Measurements from ENCODE around the gene IMMT. TPM values are rescaled to one million over a fixed set of nuclear protein-coding genes. Genes with fewer than 3 reads are reported as not detected.
A peak's percentile ranks its signal among the peaks of the same experiment; 100 is the strongest.
"Not testable (repeated sequence)": the region's sequence is repeated elsewhere in the genome, so short reads cannot be mapped to it uniquely, and the experiment has no call there.

IMMT gene
- total RNA-seq (2014; rRNA removed; shearing (Covaris generic)), result 54.9 and 73.1 TPM in 2 replicates

GRCh38 chr2:86195055-86195807 is at the start of gene IMMT:
Gene IMMT, minus strand, starts transcription at chr2:86195462. Its CDS starts 80 bp downstream, at chr2:86195382.
- Histone ChIP-seq H3K4me3 (peak within 1 kb of the TSS; percentile 86), H3K27ac (peak within 1 kb of the TSS; percentile 95)
- peak; percentile 96 to 97 for DNase-seq (ENCODE audit: low read depth in 1 of 2, low spot score in 2 of 2)

GRCh38 chr2:86244781-86245180 is 49.5 kb upstream of the IMMT start:
- H3K4me3 ChIP-seq; H3K9me3 ChIP-seq (replicated peaks); H3K36me3 ChIP-seq; H3K4me1 ChIP-seq (replicated peaks); H3K27ac ChIP-seq; H3K27me3 ChIP-seq (replicated peaks); DNase-seq (ENCODE audit: low read depth in 1 of 2, low spot score in 2 of 2): not testable (repeated sequence)

More at GRCh38 chr2:86195055-86195807, at the start of gene IMMT:
- Histone ChIP-seq H3K27me3 (replicated peaks) (no peaks in the 10 kb centered on the region), H3K36me3 (peaks cover 20% of the 10 kb centered on the region), H3K9me3 (replicated peaks) (no peaks in the 10 kb centered on the region), H3K4me1 (replicated peaks) (peaks cover 18% of the 10 kb centered on the region)

GRCh38 chr2:86243950-86244733 is 48.9 kb upstream of the IMMT start:
- Histone ChIP-seq H3K27me3 (replicated peaks) (no peaks in the 10 kb centered on the region), H3K4me3 (no peak overlapping the region), H3K27ac (no peak overlapping the region), H3K9me3 (replicated peaks) (no peaks in the 10 kb centered on the region), H3K36me3 (no peaks in the 10 kb centered on the region), H3K4me1 (replicated peaks) (no peaks in the 10 kb centered on the region)
- no peak for DNase-seq (ENCODE audit: low read depth in 1 of 2, low spot score in 2 of 2)

GRCh38 chr2:86243272-86243671 is 48.0 kb upstream of the IMMT start:
- Histone ChIP-seq H3K9me3 (replicated peaks) (no peaks in the 10 kb centered on the region), H3K27me3 (replicated peaks) (no peaks in the 10 kb centered on the region), H3K27ac (no peak overlapping the region), H3K36me3 (no peaks in the 10 kb centered on the region), H3K4me3 (no peak overlapping the region), H3K4me1 (replicated peaks) (no peaks in the 10 kb centered on the region; the same call in 1 of the 2 replicates)
- DNase-seq (ENCODE audit: low read depth in 1 of 2, low spot score in 2 of 2), result no peak

- no peak for DNase-seq (ENCODE audit: low read depth in 1 of 2, low spot score in 2 of 2)
- no peaks in the 10 kb centered on the region; the same call in 1 of the 2 replicates for H3K4me1 ChIP-seq (replicated peaks)
- no peaks in the 10 kb centered on the region for H3K9me3 ChIP-seq (replicated peaks)
- no peaks in the 10 kb centered on the region for H3K27me3 ChIP-seq (replicated peaks)
- H3K27ac ChIP-seq, result no peak overlapping the region
- no peaks in the 10 kb centered on the region for H3K36me3 ChIP-seq
- H3K4me3 ChIP-seq, result no peak overlapping the region
Measured at GRCh38 chr2:86241611-86242010, 46.3 kb upstream of the IMMT start.

- DNase-seq (ENCODE audit: low read depth in 1 of 2, low spot score in 2 of 2), result no peak
- Histone ChIP-seq H3K4me3 (no peak overlapping the region), H3K36me3 (no peaks in the 10 kb centered on the region), H3K9me3 (replicated peaks) (no peaks in the 10 kb centered on the region), H3K27ac (no peak overlapping the region), H3K27me3 (replicated peaks) (no peaks in the 10 kb centered on the region), H3K4me1 (replicated peaks) (no peaks in the 10 kb centered on the region; the same call in 1 of the 2 replicates)
Measured at GRCh38 chr2:86240251-86240650, 45.0 kb upstream of the IMMT start.

GRCh38 chr2:86239745-86240144 is 44.5 kb upstream of the IMMT start:
- H3K36me3 ChIP-seq, result no peaks in the 10 kb centered on the region
- H3K27ac ChIP-seq, result no peak overlapping the region
- no peak for DNase-seq (ENCODE audit: low read depth in 1 of 2, low spot score in 2 of 2)
- H3K27me3 ChIP-seq (replicated peaks), result no peaks in the 10 kb centered on the region
- no peak overlapping the region for H3K4me3 ChIP-seq
- no peaks in the 10 kb centered on the region for H3K9me3 ChIP-seq (replicated peaks)
- no peaks in the 10 kb centered on the region; the same call in 1 of the 2 replicates for H3K4me1 ChIP-seq (replicated peaks)

GRCh38 chr2:86239326-86239725 is 44.1 kb upstream of the IMMT start:
- no peak for DNase-seq (ENCODE audit: low read depth in 1 of 2, low spot score in 2 of 2)
- no peaks in the 10 kb centered on the region for H3K36me3 ChIP-seq
- H3K4me3 ChIP-seq, result no peak overlapping the region
- H3K27me3 ChIP-seq (replicated peaks), result no peaks in the 10 kb centered on the region
- no peaks in the 10 kb centered on the region; the same call in 1 of the 2 replicates for H3K4me1 ChIP-seq (replicated peaks)
- H3K27ac ChIP-seq, result no peak overlapping the region
- H3K9me3 ChIP-seq (replicated peaks), result no peaks in the 10 kb centered on the region

- H3K9me3 ChIP-seq (replicated peaks), result no peaks in the 10 kb centered on the region
- H3K27ac ChIP-seq, result no peak overlapping the region
- no peaks in the 10 kb centered on the region for H3K36me3 ChIP-seq
- no peak overlapping the region for H3K4me3 ChIP-seq
- no peak for DNase-seq (ENCODE audit: low read depth in 1 of 2, low spot score in 2 of 2)
- no peaks in the 10 kb centered on the region; the same call in 1 of the 2 replicates for H3K4me1 ChIP-seq (replicated peaks)
- no peaks in the 10 kb centered on the region; the same call in 1 of the 2 replicates for H3K27me3 ChIP-seq (replicated peaks)
Measured at GRCh38 chr2:86238354-86238753, 43.1 kb upstream of the IMMT start.

- Histone ChIP-seq H3K27me3 (replicated peaks) (no peaks in the 10 kb centered on the region; the same call in 1 of the 2 replicates), H3K27ac (no peak overlapping the region), H3K9me3 (replicated peaks) (no peaks in the 10 kb centered on the region), H3K4me3 (no peak overlapping the region), H3K4me1 (replicated peaks) (no peaks in the 10 kb centered on the region; the same call in 1 of the 2 replicates), H3K36me3 (no peaks in the 10 kb centered on the region)
- DNase-seq (ENCODE audit: low read depth in 1 of 2, low spot score in 2 of 2), result no peak
Measured at GRCh38 chr2:86237172-86237571, 41.9 kb upstream of the IMMT start.

- H3K4me1 ChIP-seq (replicated peaks), result no peaks in the 10 kb centered on the region; the same call in 1 of the 2 replicates
- H3K36me3 ChIP-seq, result no peaks in the 10 kb centered on the region
- H3K4me3 ChIP-seq, result no peak overlapping the region
- no peak overlapping the region for H3K27ac ChIP-seq
- DNase-seq (ENCODE audit: low read depth in 1 of 2, low spot score in 2 of 2), result no peak
- H3K9me3 ChIP-seq (replicated peaks), result no peaks in the 10 kb centered on the region
- H3K27me3 ChIP-seq (replicated peaks), result no peaks in the 10 kb centered on the region; the same call in 1 of the 2 replicates
Measured at GRCh38 chr2:86235196-86235980, 40.1 kb upstream of the IMMT start.

GRCh38 chr2:86234563-86235131 is 39.4 kb upstream of the IMMT start:
- Histone ChIP-seq H3K27me3 (replicated peaks) (no peaks in the 10 kb centered on the region; the same call in 1 of the 2 replicates), H3K4me3 (no peak overlapping the region), H3K36me3 (no peaks in the 10 kb centered on the region), H3K27ac (no peak overlapping the region), H3K4me1 (replicated peaks) (no peaks in the 10 kb centered on the region; the same call in 1 of the 2 replicates), H3K9me3 (replicated peaks) (no peaks in the 10 kb centered on the region)
- no peak for DNase-seq (ENCODE audit: low read depth in 1 of 2, low spot score in 2 of 2)

- H3K27me3 ChIP-seq (replicated peaks), result no peaks in the 10 kb centered on the region; the same call in 1 of the 2 replicates
- H3K4me3 ChIP-seq, result no peak overlapping the region
- H3K9me3 ChIP-seq (replicated peaks), result no peaks in the 10 kb centered on the region
- H3K36me3 ChIP-seq, result no peaks in the 10 kb centered on the region
- no peak overlapping the region for H3K27ac ChIP-seq
- no peak for DNase-seq (ENCODE audit: low read depth in 1 of 2, low spot score in 2 of 2)
- no peaks in the 10 kb centered on the region; the same call in 1 of the 2 replicates for H3K4me1 ChIP-seq (replicated peaks)
Measured at GRCh38 chr2:86233436-86233835, 38.2 kb upstream of the IMMT start.
